ENCODE data around the gene PMEPA1. TPM values are rescaled to one million over a fixed set of nuclear protein-coding genes. Genes with fewer than 3 reads are reported as not detected.
A peak's percentile ranks its signal among the peaks of the same experiment; 100 is the strongest.

PMEPA1 gene
- polyA plus RNA-seq, result 10 to 100 TPM in 2 of 4 donors, 1 to 10 TPM in 2; 4.0 to 12.7 (median 9.6) TPM
- long read RNA-seq, donor 1, full-length matches to known transcripts, result 10 of 10 reads
- long read RNA-seq, donor 1, partial matches to known transcripts, result 0 of 10 reads
- long read RNA-seq, donor 1, other reads (novel, unspliced or antisense), result 0 of 10 reads
- long read RNA-seq, donor 2, full-length matches to known transcripts, result 5 of 5 reads
- long read RNA-seq, donor 2, partial matches to known transcripts, result 0 of 5 reads
- long read RNA-seq, donor 2, other reads (novel, unspliced or antisense), result 0 of 5 reads
- long read RNA-seq, donor 3, full-length matches to known transcripts, result 2 of 2 reads
- long read RNA-seq, donor 3, partial matches to known transcripts, result 0 of 2 reads
- long read RNA-seq, donor 3, other reads (novel, unspliced or antisense), result 0 of 2 reads
- long read RNA-seq, donor 4, result 0 reads
- long read RNA-seq, donor 5, full-length matches to known transcripts, result 2 of 2 reads
- long read RNA-seq, donor 5, partial matches to known transcripts, result 0 of 2 reads
- long read RNA-seq, donor 5, other reads (novel, unspliced or antisense), result 0 of 2 reads
- long read RNA-seq, donor 6, full-length matches to known transcripts, result 5 of 5 reads
- long read RNA-seq, donor 6, partial matches to known transcripts, result 0 of 5 reads
- long read RNA-seq, donor 6, other reads (novel, unspliced or antisense), result 0 of 5 reads
- long read RNA-seq, donor 7, full-length matches to known transcripts, result 20 of 20 reads
- long read RNA-seq, donor 7, partial matches to known transcripts, result 0 of 20 reads
- long read RNA-seq, donor 7, other reads (novel, unspliced or antisense), result 0 of 20 reads
- long read RNA-seq, donor 8, full-length matches to known transcripts, result 3 of 3 reads
- long read RNA-seq, donor 8, partial matches to known transcripts, result 0 of 3 reads
- long read RNA-seq, donor 8, other reads (novel, unspliced or antisense), result 0 of 3 reads
- long read RNA-seq, donor 9, full-length matches to known transcripts, result 2 of 2 reads
- long read RNA-seq, donor 9, partial matches to known transcripts, result 0 of 2 reads
- long read RNA-seq, donor 9, other reads (novel, unspliced or antisense), result 0 of 2 reads
- long read RNA-seq, donor 10, full-length matches to known transcripts, result 8 of 8 reads
- long read RNA-seq, donor 10, partial matches to known transcripts, result 0 of 8 reads
- long read RNA-seq, donor 10, other reads (novel, unspliced or antisense), result 0 of 8 reads

- Histone ChIP-seq H3K4me3 (ENCODE audit: low read depth in 1 of 3, low read length in 3 of 3) (peak within 1 kb of the TSS; percentile 70 to 77 (median 75)), H3K27ac (ENCODE audit: low read depth in 1 of 3, low read length in 2 of 3) (peak within 1 kb of the TSS; percentile 63 to 95 (median 75)), H3K27me3 (ENCODE audit: control insufficient read depth in 3 of 3, insufficient read depth in 3 of 3, low read length in 3 of 3) (no peaks in the 10 kb centered on the region), H3K4me1 (ENCODE audit: control insufficient read depth in 3 of 3, insufficient read depth in 2 of 3, low read depth in 1 of 3, low read length in 2 of 3) (peaks cover 0 to 19% (median 6%) of the 10 kb centered on the region in 3 donors), H3K9me3 (ENCODE audit: control insufficient read depth in 2 of 2, insufficient read depth in 1 of 2, low read depth in 1 of 2, low read length in 1 of 2) (no peaks in the 10 kb centered on the region), H3K36me3 (ENCODE audit: control insufficient read depth in 3 of 3, insufficient read depth in 2 of 3, low read depth in 1 of 3, low read length in 3 of 3) (peaks cover 0 to 3% (median 0%) of the 10 kb centered on the region in 3 donors)
- no peak for FAIRE-seq
- DNase-seq, result peak; percentile 80 to 95
- WGBS, 3 donors, result 0 to 1% (median 1%) methylated on average over 40 to 92 of the region's 92 CpGs
Observed at GRCh38 chr20:57709823-57710799, at the start of gene PMEPA1. TSS of gene PMEPA1 (minus strand) at chr20:57710015. CDS start at chr20:57709582, 433 bp downstream.

- no peak for DNase-seq
- Histone ChIP-seq H3K4me3 (ENCODE audit: low read depth in 1 of 3, low read length in 3 of 3) (no peak overlapping the region), H3K36me3 (ENCODE audit: control insufficient read depth in 3 of 3, insufficient read depth in 2 of 3, low read depth in 1 of 3, low read length in 3 of 3) (no peaks in the 10 kb centered on the region), H3K4me1 (ENCODE audit: control insufficient read depth in 3 of 3, insufficient read depth in 2 of 3, low read depth in 1 of 3, low read length in 2 of 3) (no peaks in the 10 kb centered on the region), H3K9me3 (ENCODE audit: control insufficient read depth in 2 of 2, insufficient read depth in 1 of 2, low read depth in 1 of 2, low read length in 1 of 2) (no peaks in the 10 kb centered on the region), H3K27me3 (ENCODE audit: control insufficient read depth in 3 of 3, insufficient read depth in 3 of 3, low read length in 3 of 3) (peaks cover 0 to 4% (median 0%) of the 10 kb centered on the region in 3 donors), H3K27ac (ENCODE audit: low read depth in 1 of 3, low read length in 2 of 3) (no peak overlapping the region)
- WGBS, 3 donors, result 6 to 46% (median 32%) methylated on average over 1 of the region's 1 CpG
- no peak for FAIRE-seq
Observed at GRCh38 chr20:57757767-57758166, 48.0 kb upstream of the PMEPA1 start.

- WGBS, 3 donors, result 87 to 91% (median 87%) methylated on average over 4 of the region's 4 CpGs
- no peak overlapping the region for H3K4me3 ChIP-seq (ENCODE audit: low read depth in 1 of 3, low read length in 3 of 3)
- FAIRE-seq (no peak), DNase-seq (no peak)
- peaks cover 0 to 2% (median 0%) of the 10 kb centered on the region in 3 donors for H3K27me3 ChIP-seq (ENCODE audit: control insufficient read depth in 3 of 3, insufficient read depth in 3 of 3, low read length in 3 of 3)
- no peaks in the 10 kb centered on the region for H3K4me1 ChIP-seq (ENCODE audit: control insufficient read depth in 3 of 3, insufficient read depth in 2 of 3, low read depth in 1 of 3, low read length in 2 of 3)
- H3K9me3 ChIP-seq (ENCODE audit: control insufficient read depth in 2 of 2, insufficient read depth in 1 of 2, low read depth in 1 of 2, low read length in 1 of 2), result no peaks in the 10 kb centered on the region
- H3K36me3 ChIP-seq (ENCODE audit: control insufficient read depth in 3 of 3, insufficient read depth in 2 of 3, low read depth in 1 of 3, low read length in 3 of 3), result no peaks in the 10 kb centered on the region
- H3K27ac ChIP-seq (ENCODE audit: low read depth in 1 of 3, low read length in 2 of 3), result no peak overlapping the region
Observed at GRCh38 chr20:57756921-57757320, 47.1 kb upstream of the PMEPA1 start.

GRCh38 chr20:57756213-57756612, 46.4 kb upstream of the PMEPA1 start:
- FAIRE-seq, result no peak
- 86 to 92% (median 90%) methylated on average over 4 of the region's 4 CpGs for WGBS, 3 donors

GRCh38 chr20:57755609-57756008, 45.8 kb upstream of the PMEPA1 start:
- H3K4me3 ChIP-seq (ENCODE audit: low read depth in 1 of 3, low read length in 3 of 3), result no peak overlapping the region
- H3K4me1 ChIP-seq (ENCODE audit: control insufficient read depth in 3 of 3, insufficient read depth in 2 of 3, low read depth in 1 of 3, low read length in 2 of 3), result no peaks in the 10 kb centered on the region
- peaks cover 0 to 3% of the 10 kb centered on the region in 2 donors for H3K9me3 ChIP-seq (ENCODE audit: control insufficient read depth in 2 of 2, insufficient read depth in 1 of 2, low read depth in 1 of 2, low read length in 1 of 2)
- WGBS, 3 donors, result 60 to 80% (median 79%) methylated on average over 1 of the region's 1 CpG
- DNase-seq (no peak), FAIRE-seq (no peak)
- H3K27ac ChIP-seq (ENCODE audit: low read depth in 1 of 3, low read length in 2 of 3), result no peak overlapping the region
- peaks cover 0 to 2% (median 0%) of the 10 kb centered on the region in 3 donors for H3K27me3 ChIP-seq (ENCODE audit: control insufficient read depth in 3 of 3, insufficient read depth in 3 of 3, low read length in 3 of 3)
- no peaks in the 10 kb centered on the region for H3K36me3 ChIP-seq (ENCODE audit: control insufficient read depth in 3 of 3, insufficient read depth in 2 of 3, low read depth in 1 of 3, low read length in 3 of 3)

More at GRCh38 chr20:57756213-57756612, 46.4 kb upstream of the PMEPA1 start:
- Histone ChIP-seq H3K27me3 (ENCODE audit: control insufficient read depth in 3 of 3, insufficient read depth in 3 of 3, low read length in 3 of 3) (peaks cover 0 to 2% (median 0%) of the 10 kb centered on the region in 3 donors), H3K9me3 (ENCODE audit: control insufficient read depth in 2 of 2, insufficient read depth in 1 of 2, low read depth in 1 of 2, low read length in 1 of 2) (peaks cover 0 to 3% of the 10 kb centered on the region in 2 donors), H3K27ac (ENCODE audit: low read depth in 1 of 3, low read length in 2 of 3) (no peak overlapping the region), H3K4me3 (ENCODE audit: low read depth in 1 of 3, low read length in 3 of 3) (no peak overlapping the region), H3K36me3 (ENCODE audit: control insufficient read depth in 3 of 3, insufficient read depth in 2 of 3, low read depth in 1 of 3, low read length in 3 of 3) (no peaks in the 10 kb centered on the region), H3K4me1 (ENCODE audit: control insufficient read depth in 3 of 3, insufficient read depth in 2 of 3, low read depth in 1 of 3, low read length in 2 of 3) (no peaks in the 10 kb centered on the region)
- DNase-seq, result no peak

GRCh38 chr20:57754190-57754589, 44.4 kb upstream of the PMEPA1 start:
- Histone ChIP-seq H3K4me3 (ENCODE audit: low read depth in 1 of 3, low read length in 3 of 3) (no peak overlapping the region), H3K27ac (ENCODE audit: low read depth in 1 of 3, low read length in 2 of 3) (no peak overlapping the region), H3K4me1 (ENCODE audit: control insufficient read depth in 3 of 3, insufficient read depth in 2 of 3, low read depth in 1 of 3, low read length in 2 of 3) (peaks cover 0 to 4% (median 0%) of the 10 kb centered on the region in 3 donors), H3K9me3 (ENCODE audit: control insufficient read depth in 2 of 2, insufficient read depth in 1 of 2, low read depth in 1 of 2, low read length in 1 of 2) (peaks cover 0 to 3% of the 10 kb centered on the region in 2 donors), H3K36me3 (ENCODE audit: control insufficient read depth in 3 of 3, insufficient read depth in 2 of 3, low read depth in 1 of 3, low read length in 3 of 3) (no peaks in the 10 kb centered on the region), H3K27me3 (ENCODE audit: control insufficient read depth in 3 of 3, insufficient read depth in 3 of 3, low read length in 3 of 3) (peaks cover 0 to 2% (median under 1%) of the 10 kb centered on the region in 3 donors)
- no peak for DNase-seq
- 73 to 86% (median 77%) methylated on average over 3 of the region's 3 CpGs for WGBS, 3 donors
- no peak for FAIRE-seq

GRCh38 chr20:57753332-57754164, 43.7 kb upstream of the PMEPA1 start:
- H3K27ac ChIP-seq (ENCODE audit: low read depth in 1 of 3, low read length in 2 of 3), result no peak overlapping the region
- no peak overlapping the region for H3K4me3 ChIP-seq (ENCODE audit: low read depth in 1 of 3, low read length in 3 of 3)
- H3K9me3 ChIP-seq (ENCODE audit: control insufficient read depth in 2 of 2, insufficient read depth in 1 of 2, low read depth in 1 of 2, low read length in 1 of 2), result peaks cover 0 to 3% of the 10 kb centered on the region in 2 donors
- H3K4me1 ChIP-seq (ENCODE audit: control insufficient read depth in 3 of 3, insufficient read depth in 2 of 3, low read depth in 1 of 3, low read length in 2 of 3), result peaks cover 2 to 8% (median 2%) of the 10 kb centered on the region in 3 donors
- H3K27me3 ChIP-seq (ENCODE audit: control insufficient read depth in 3 of 3, insufficient read depth in 3 of 3, low read length in 3 of 3), result peaks cover 0 to 7% (median 2%) of the 10 kb centered on the region in 3 donors
- 50 to 68% (median 62%) methylated on average over 14 of the region's 14 CpGs for WGBS, 3 donors
- FAIRE-seq (no peak), DNase-seq (no peak)
- H3K36me3 ChIP-seq (ENCODE audit: control insufficient read depth in 3 of 3, insufficient read depth in 2 of 3, low read depth in 1 of 3, low read length in 3 of 3), result no peaks in the 10 kb centered on the region
